GM19468 (cell line): ENCODE measurements around the gene HBA2.
"Not testable (repeated sequence)": the region's sequence is repeated elsewhere in the genome, so short reads cannot be mapped to it uniquely, and the experiment has no call there.

Source experiments
- ATAC-seq: cut with Tn5 transposase; IDR thresholded peaks from one replicate; pipeline ENCODE4 v1.9.1; 2021; ENCODE audit warnings: mild to moderate bottlenecking, moderate library complexity, moderate number of reproducible peaks; ENCODE audit not compliant: unreplicated experiment; ENCODE audit errors: extremely low read depth

The HBA2 gene

GRCh38 chr16:173211-173854 is 657 bp downstream of the HBA2 start:
- ATAC-seq = not testable (repeated sequence)

GRCh38 chr16:173928-174769 is 1.5 kb downstream of the HBA2 start:
- ATAC-seq = not testable (repeated sequence)

- no peak for ATAC-seq
These were observed 2.6 kb downstream of the HBA2 start for GRCh38 chr16:175011-175949.

- ATAC-seq = not testable (repeated sequence)
These were observed 3.3 kb downstream of the HBA2 start for GRCh38 chr16:176006-176405.

- ATAC-seq = not testable (repeated sequence)
These were observed 4.1 kb downstream of the HBA2 start, which contains the start of gene HBA1 for GRCh38 chr16:176477-177382. Gene HBA1, plus strand, starts transcription at chr16:176680. Its CDS starts 37 bp downstream, at chr16:176717.

GRCh38 chr16:177394-177822 is 4.7 kb downstream of the HBA2 start:
- no peak for ATAC-seq

GRCh38 chr16:177981-178667 is 5.4 kb downstream of the HBA2 start:
- ATAC-seq = no peak

- no peak for ATAC-seq
These were observed 6.0 kb downstream of the HBA2 start for GRCh38 chr16:178668-179015.

- no peak for ATAC-seq
These were observed 6.8 kb downstream of the HBA2 start for GRCh38 chr16:179211-180092.

- ATAC-seq = no peak
These were observed 7.5 kb downstream of the HBA2 start, which contains the start of gene HBQ1 for GRCh38 chr16:180101-180675. Gene HBQ1, plus strand, starts transcription at chr16:180459. Its CDS starts 28 bp downstream, at chr16:180487.

GRCh38 chr16:180681-181564 is 8.2 kb downstream of the HBA2 start:
- peak; percentile 26 for ATAC-seq

- no peak for ATAC-seq
These were observed 8.9 kb downstream of the HBA2 start for GRCh38 chr16:181565-182021.

GRCh38 chr16:183005-183404 is 10.3 kb downstream of the HBA2 start:
- ATAC-seq = no peak

GRCh38 chr16:185213-185612 is 12.5 kb downstream of the HBA2 start:
- ATAC-seq = no peak

GRCh38 chr16:185691-186090 is 13.0 kb downstream of the HBA2 start:
- no peak for ATAC-seq

GRCh38 chr16:187330-187729 is 14.7 kb downstream of the HBA2 start:
- ATAC-seq = no peak
